K562 (cell line): ENCODE data around the gene DDX11.
"Not testable (repeated sequence)": the region's sequence is repeated elsewhere in the genome, so short reads cannot be mapped to it uniquely, and the experiment has no call there.

Experiments
- PCBP2 ChIP-seq: fragments of 200-400 bp; formaldehyde crosslinking; IDR thresholded peaks from 2 replicates; pipeline ENCODE4 v1.6.1; 2018; ENCODE audit warnings: low read length, low read depth, mild to moderate bottlenecking, moderate library complexity; ENCODE audit not compliant: poor library complexity, severe bottlenecking
- PHTF2 ChIP-seq: fragments of 250-450 bp; sonication (Bioruptor Pico); IDR thresholded peaks from 2 replicates; pipeline ENCODE4 v1.5.0; 2021; ENCODE audit warnings: mild to moderate bottlenecking
- POLR2A ChIP-seq: fragments of 450-650 bp; conservative IDR thresholded peaks from 2 replicates; pipeline ENCODE4 v1.6.1; 2016
- RFX1 ChIP-seq: fragments of 450-650 bp; IDR thresholded peaks from 2 replicates; pipeline ENCODE4 v1.6.1; 2016; ENCODE audit warnings: mild to moderate bottlenecking, moderate library complexity
- SREBF2 ChIP-seq: sonication (generic); formaldehyde crosslinking; IDR thresholded peaks from 2 replicates; pipeline ENCODE4 v1.4.0; 2020; ENCODE audit warnings: mild to moderate bottlenecking, missing genetic modification reagents
- ZNF224 ChIP-seq: sonication (generic); formaldehyde crosslinking; IDR thresholded peaks from 2 replicates; pipeline ENCODE4 v1.8.0; 2022; ENCODE audit warnings: mild to moderate bottlenecking, missing genetic modification reagents
- TF ChIP-seq, protein P1 (sequence below), 3 experiments: IDR thresholded peaks in 2 of 3; conservative IDR thresholded peaks in 1 of 3; 2 replicates each; pipeline ENCODE4 v1.5.1; 2011 to 2012; ENCODE audit warnings: low read length in 3 of 3, mild to moderate bottlenecking in 3 of 3, control low read depth in 2 of 3, improper control_type of control experiment in 1 of 3, inconsistent platforms in 1 of 3, low read depth in 1 of 3, mixed read lengths in 1 of 3, moderate library complexity in 1 of 3; ENCODE audit not compliant: insufficient read depth in 2 of 3
- TF ChIP-seq, protein P2 (sequence below), 2 experiments: fragments of 450-650 bp in 1 of 2; sonication (generic) in 1 of 2; formaldehyde crosslinking in 1 of 2; IDR thresholded peaks in 1 of 2; conservative IDR thresholded peaks in 1 of 2; 2 replicates each; pipeline versions ENCODE4 v1.6.1 to v1.8.1; 2016 to 2023; ENCODE audit warnings: mild to moderate bottlenecking in 2 of 2, moderate library complexity in 2 of 2, inconsistent platforms in 1 of 2, missing genetic modification reagents in 1 of 2

DNA sequence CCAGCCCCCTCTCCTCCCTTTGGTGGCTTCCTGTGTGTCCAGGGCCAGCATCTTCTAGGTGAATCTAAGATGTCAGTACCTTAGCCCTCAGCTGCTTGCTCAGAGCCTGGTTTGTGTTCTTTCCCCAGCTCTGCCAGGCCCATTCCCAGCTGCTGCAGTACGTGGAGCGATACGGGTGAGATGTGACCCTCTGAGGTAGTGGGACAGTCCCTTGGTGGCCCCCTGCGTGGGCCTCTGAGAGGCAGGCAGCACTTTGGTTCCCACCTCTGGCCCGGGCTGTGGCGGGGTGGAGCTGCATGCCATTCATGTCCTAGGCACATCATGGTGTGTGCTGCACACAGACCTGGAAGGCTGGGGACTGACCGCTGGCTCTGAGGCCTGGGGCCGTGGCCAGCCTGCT is 19.1 kb downstream of the DDX11 start:
- not testable (repeated sequence) for TF ChIP-seq PCBP2; PHTF2 (CRISPR knock-in tag); SREBF2 (CRISPR knock-in tag); POLR2A; ZNF224 (CRISPR knock-in tag); RFX1
- TF ChIP-seq, protein P1, sequence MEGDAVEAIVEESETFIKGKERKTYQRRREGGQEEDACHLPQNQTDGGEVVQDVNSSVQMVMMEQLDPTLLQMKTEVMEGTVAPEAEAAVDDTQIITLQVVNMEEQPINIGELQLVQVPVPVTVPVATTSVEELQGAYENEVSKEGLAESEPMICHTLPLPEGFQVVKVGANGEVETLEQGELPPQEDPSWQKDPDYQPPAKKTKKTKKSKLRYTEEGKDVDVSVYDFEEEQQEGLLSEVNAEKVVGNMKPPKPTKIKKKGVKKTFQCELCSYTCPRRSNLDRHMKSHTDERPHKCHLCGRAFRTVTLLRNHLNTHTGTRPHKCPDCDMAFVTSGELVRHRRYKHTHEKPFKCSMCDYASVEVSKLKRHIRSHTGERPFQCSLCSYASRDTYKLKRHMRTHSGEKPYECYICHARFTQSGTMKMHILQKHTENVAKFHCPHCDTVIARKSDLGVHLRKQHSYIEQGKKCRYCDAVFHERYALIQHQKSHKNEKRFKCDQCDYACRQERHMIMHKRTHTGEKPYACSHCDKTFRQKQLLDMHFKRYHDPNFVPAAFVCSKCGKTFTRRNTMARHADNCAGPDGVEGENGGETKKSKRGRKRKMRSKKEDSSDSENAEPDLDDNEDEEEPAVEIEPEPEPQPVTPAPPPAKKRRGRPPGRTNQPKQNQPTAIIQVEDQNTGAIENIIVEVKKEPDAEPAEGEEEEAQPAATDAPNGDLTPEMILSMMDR (IDR thresholded peaks at IDR 0.05 in 2 of 3, conservative IDR thresholded peaks at IDR 0.05 in 1 of 3; ENCODE audit: insufficient read depth in 2 of 3, low read depth in 1 of 3, low read length in 3 of 3), result not testable (repeated sequence)
- TF ChIP-seq, protein P2, sequence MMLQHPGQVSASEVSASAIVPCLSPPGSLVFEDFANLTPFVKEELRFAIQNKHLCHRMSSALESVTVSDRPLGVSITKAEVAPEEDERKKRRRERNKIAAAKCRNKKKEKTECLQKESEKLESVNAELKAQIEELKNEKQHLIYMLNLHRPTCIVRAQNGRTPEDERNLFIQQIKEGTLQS (IDR thresholded peaks at IDR 0.05), result not testable (repeated sequence)
- TF ChIP-seq, protein P2 (CRISPR knock-in tag; conservative IDR thresholded peaks at IDR 0.05), result not testable (repeated sequence)
